ENCODE measurements around the gene PAK1. TPM values are rescaled to one million over a fixed set of nuclear protein-coding genes. Genes with fewer than 3 reads are reported as not detected.
A peak's percentile ranks its signal among the peaks of the same experiment; 100 is the strongest.

PAK1 gene
- total RNA-seq, 2 donors from 2014 or later = 12.5 to 15.2 TPM

- Histone ChIP-seq H3K36me3 (no peaks in the 10 kb centered on the region), H3K9me3 (no peaks in the 10 kb centered on the region), H3K4me1 (peaks cover 0 to 3% of the 10 kb centered on the region in 2 donors), H3K27me3 (no peaks in the 10 kb centered on the region), H3K4me3 (no peak overlapping the region), H3K27ac (no peak overlapping the region)
- TF ChIP-seq CTCF (IDR thresholded peaks at IDR 0.05) = no peak
- no peak for DNase-seq (ENCODE audit: low spot score)
Measured at GRCh38 chr11:77416357-77416756, 57.5 kb downstream of the PAK1 start.

- peaks cover 0 to 8% of the 10 kb centered on the region in 2 donors for H3K4me1 ChIP-seq
- no peaks in the 10 kb centered on the region for H3K36me3 ChIP-seq
- H3K27me3 ChIP-seq = no peaks in the 10 kb centered on the region
- no peak overlapping the region for H3K27ac ChIP-seq
- no peaks in the 10 kb centered on the region for H3K9me3 ChIP-seq
- DNase-seq (ENCODE audit: low spot score) = no peak
- TF ChIP-seq CTCF (IDR thresholded peaks at IDR 0.05) = no peak
- no peak overlapping the region for H3K4me3 ChIP-seq
Measured at GRCh38 chr11:77413850-77414460, 59.9 kb downstream of the PAK1 start.

GRCh38 chr11:77412814-77413213 lies 61.1 kb downstream of the PAK1 start:
- no peak for DNase-seq (ENCODE audit: low spot score)
- Histone ChIP-seq H3K4me3 (no peak overlapping the region), H3K27ac (no peak overlapping the region), H3K9me3 (no peaks in the 10 kb centered on the region), H3K27me3 (no peaks in the 10 kb centered on the region), H3K36me3 (no peaks in the 10 kb centered on the region), H3K4me1 (peaks cover 0 to 8% of the 10 kb centered on the region in 2 donors)
- TF ChIP-seq CTCF (IDR thresholded peaks at IDR 0.05) = no peak

- TF ChIP-seq CTCF (IDR thresholded peaks at IDR 0.05) = no peak
- peak; percentile 86 for DNase-seq (ENCODE audit: low spot score)
- no peaks in the 10 kb centered on the region for H3K9me3 ChIP-seq
- no peaks in the 10 kb centered on the region for H3K36me3 ChIP-seq
- H3K27me3 ChIP-seq = no peaks in the 10 kb centered on the region
- H3K27ac ChIP-seq = peak overlapping the region; percentile 13 to 59
- H3K4me3 ChIP-seq = peak overlapping the region; percentile 40 to 56
- peaks cover 0 to 8% of the 10 kb centered on the region in 2 donors for H3K4me1 ChIP-seq
Measured at GRCh38 chr11:77411717-77412441, 62.0 kb downstream of the PAK1 start.

GRCh38 chr11:77411137-77411707 lies 62.7 kb downstream of the PAK1 start:
- Histone ChIP-seq H3K4me1 (peaks cover 0 to 8% of the 10 kb centered on the region in 2 donors), H3K36me3 (no peaks in the 10 kb centered on the region), H3K9me3 (no peaks in the 10 kb centered on the region), H3K27ac (peak overlapping the region; percentile 13 to 59), H3K27me3 (no peaks in the 10 kb centered on the region), H3K4me3 (peak overlapping the region; percentile 40 to 56)
- TF ChIP-seq CTCF (IDR thresholded peaks at IDR 0.05) = no peak
- no peak for DNase-seq (ENCODE audit: low spot score)

All from right atrium auricular region (tissue), 2 donors.